HEK293 (cell line): ENCODE measurements around the gene SOX9.

Experiments
- CTCF ChIA-PET: fragments of 350-600 bp; formaldehyde crosslinking; extraction: SDS; loops from one replicate; lab custom pipeline; 2021; ENCODE audit warnings: antibody characterized with exemption; lab: Yijun Ruan, JAX
- POLR2A ChIA-PET: fragments of 300-600 bp; formaldehyde crosslinking; extraction: SDS; loops from one replicate; lab custom pipeline; 2020; ENCODE audit warnings: antibody characterized with exemption, inconsistent platforms; lab: Yijun Ruan, JAX
- H3K27ac ChIP-seq: fragments of 200-500 bp; sonication (Bioruptor generic); 2 replicates; pipeline ENCODE4 v1.5.1; 2014; ENCODE audit warnings: low read depth, low read length, control low read depth, inconsistent platforms; ENCODE audit errors: extremely low read depth
- H3K36me3 ChIP-seq, 2 experiments: fragments of 200-500 bp in 1 of 2; sonication (Bioruptor generic) in 1 of 2; 1 replicate in 1 of 2; 2 replicates in 1 of 2; pipeline ENCODE4 v1.5.1; 2014 to 2017; ENCODE audit warnings: inconsistent platforms in 2 of 2, low read length in 2 of 2; ENCODE audit not compliant: control insufficient read depth in 2 of 2, insufficient read depth in 1 of 2
- H3K4me1 ChIP-seq: fragments of 200-500 bp; sonication (Bioruptor generic); 2 replicates; pipeline ENCODE4 v1.5.1; 2014; ENCODE audit warnings: mild to moderate bottlenecking, low read length, inconsistent platforms; ENCODE audit not compliant: control insufficient read depth, insufficient read depth
- H3K4me3 ChIP-seq: 2 replicates; pipeline ENCODE4 v1.5.1; 2011; ENCODE audit warnings: low read depth, mild to moderate bottlenecking, control low read depth, low read length, moderate library complexity
- H3K9me3 ChIP-seq: fragments of 200-500 bp; sonication (Bioruptor generic); 2 replicates; pipeline ENCODE4 v1.5.1; 2014; ENCODE audit warnings: low read depth, low read length, inconsistent platforms; ENCODE audit not compliant: control insufficient read depth, insufficient read depth
- EGR2 ChIP-seq: fragments of 450-650 bp; formaldehyde crosslinking; IDR thresholded peaks from 2 replicates; pipeline ENCODE4 v1.5.1; 2016; ENCODE audit warnings: low read depth, missing biosample characterization, missing genetic modification characterization
- GLI2 ChIP-seq: fragments of 450-650 bp; formaldehyde crosslinking; IDR thresholded peaks from 2 replicates; pipeline ENCODE4; 2017; ENCODE audit warnings: missing biosample characterization, missing genetic modification characterization, low read depth, borderline replicate concordance
- GLI4 ChIP-seq: fragments of 450-650 bp; formaldehyde crosslinking; IDR thresholded peaks from 2 replicates; pipeline ENCODE4 v1.5.1; 2016; ENCODE audit warnings: missing biosample characterization, missing genetic modification characterization
- IKZF3 ChIP-seq: fragments of 450-650 bp; IDR thresholded peaks from 2 replicates; pipeline ENCODE4 v1.5.0; 2018; ENCODE audit warnings: missing biosample characterization, mild to moderate bottlenecking, missing genetic modification characterization, moderate library complexity
- KLF17 ChIP-seq: fragments of 450-650 bp; formaldehyde crosslinking; IDR thresholded peaks from 2 replicates; pipeline ENCODE4 v1.5.1; 2016; ENCODE audit warnings: missing biosample characterization, missing genetic modification characterization
- KLF7 ChIP-seq: fragments of 450-650 bp; formaldehyde crosslinking; IDR thresholded peaks from 2 replicates; pipeline ENCODE4 v1.5.1; 2016; ENCODE audit warnings: missing biosample characterization, missing genetic modification characterization, borderline replicate concordance
- KLF9 ChIP-seq: fragments of 450-650 bp; formaldehyde crosslinking; IDR thresholded peaks from 2 replicates; pipeline ENCODE4 v1.5.1; 2016; ENCODE audit warnings: missing biosample characterization, missing genetic modification characterization, low read depth
- MYNN ChIP-seq: fragments of 450-650 bp; formaldehyde crosslinking; IDR thresholded peaks from 2 replicates; pipeline ENCODE4 v1.5.1; 2016; ENCODE audit warnings: missing biosample characterization, missing genetic modification characterization, borderline replicate concordance
- PATZ1 ChIP-seq: fragments of 450-650 bp; formaldehyde crosslinking; IDR thresholded peaks from 2 replicates; pipeline ENCODE4 v1.5.1; 2016; ENCODE audit warnings: missing biosample characterization, missing genetic modification characterization
- RBAK ChIP-seq: fragments of 450-650 bp; formaldehyde crosslinking; IDR thresholded peaks from 2 replicates; pipeline ENCODE4 v1.5.1; 2016; ENCODE audit warnings: missing biosample characterization, missing genetic modification characterization
- SP2 ChIP-seq: fragments of 450-650 bp; formaldehyde crosslinking; IDR thresholded peaks from 2 replicates; pipeline ENCODE4 v1.5.1; 2016; ENCODE audit warnings: missing biosample characterization, missing genetic modification characterization
- ZBTB20 ChIP-seq: fragments of 450-650 bp; formaldehyde crosslinking; IDR thresholded peaks from 2 replicates; pipeline ENCODE4 v1.5.1; 2016; ENCODE audit warnings: missing biosample characterization, missing genetic modification characterization
- ZFHX2 ChIP-seq: fragments of 450-650 bp; formaldehyde crosslinking; conservative IDR thresholded peaks from 2 replicates; pipeline ENCODE4 v1.5.1; 2016; ENCODE audit warnings: missing biosample characterization, missing genetic modification characterization
- ZFP37 ChIP-seq: fragments of 450-650 bp; formaldehyde crosslinking; IDR thresholded peaks from 2 replicates; pipeline ENCODE4 v1.5.1; 2016; ENCODE audit warnings: missing biosample characterization, missing genetic modification characterization
- ZFP41 ChIP-seq: fragments of 450-650 bp; formaldehyde crosslinking; IDR thresholded peaks from 2 replicates; pipeline ENCODE4 v1.5.1; 2016; ENCODE audit warnings: missing biosample characterization, missing genetic modification characterization, borderline replicate concordance
- ZNF10 ChIP-seq: fragments of 450-650 bp; formaldehyde crosslinking; IDR thresholded peaks from 2 replicates; pipeline ENCODE4 v1.5.1; 2017; ENCODE audit warnings: missing biosample characterization, missing genetic modification characterization
- ZNF133 ChIP-seq: fragments of 450-650 bp; formaldehyde crosslinking; IDR thresholded peaks from 2 replicates; pipeline ENCODE4 v1.5.1; 2016; ENCODE audit warnings: missing biosample characterization, missing genetic modification characterization
- ZNF138 ChIP-seq: fragments of 450-650 bp; formaldehyde crosslinking; IDR thresholded peaks from 2 replicates; pipeline ENCODE4 v1.5.1; 2016; ENCODE audit warnings: missing biosample characterization, missing genetic modification characterization, borderline replicate concordance
- ZNF146 ChIP-seq: fragments of 450-650 bp; formaldehyde crosslinking; IDR thresholded peaks from 2 replicates; pipeline ENCODE4 v1.5.1; 2016; ENCODE audit warnings: missing biosample characterization, missing genetic modification characterization
- ZNF18 ChIP-seq: fragments of 450-650 bp; formaldehyde crosslinking; IDR thresholded peaks from 2 replicates; pipeline ENCODE4 v1.5.1; 2016; ENCODE audit warnings: missing biosample characterization, missing genetic modification characterization
- ZNF23 ChIP-seq: fragments of 450-650 bp; formaldehyde crosslinking; IDR thresholded peaks from 2 replicates; pipeline ENCODE4 v1.5.1; 2016; ENCODE audit warnings: missing biosample characterization, missing genetic modification characterization, borderline replicate concordance
- ZNF248 ChIP-seq: fragments of 450-650 bp; formaldehyde crosslinking; IDR thresholded peaks from 2 replicates; pipeline ENCODE4 v1.5.1; 2017; ENCODE audit warnings: missing biosample characterization, missing genetic modification characterization
- ZNF302 ChIP-seq: fragments of 450-650 bp; formaldehyde crosslinking; IDR thresholded peaks from 2 replicates; pipeline ENCODE4 v1.5.1; 2016; ENCODE audit warnings: missing biosample characterization, missing genetic modification characterization, low read depth
- ZNF335 ChIP-seq: fragments of 450-650 bp; formaldehyde crosslinking; conservative IDR thresholded peaks from 2 replicates; pipeline ENCODE4 v1.5.1; 2016; ENCODE audit warnings: missing biosample characterization, missing genetic modification characterization
- ZNF449 ChIP-seq: fragments of 450-650 bp; formaldehyde crosslinking; IDR thresholded peaks from 2 replicates; pipeline ENCODE4 v1.5.1; 2017; ENCODE audit warnings: missing biosample characterization, mild to moderate bottlenecking, missing genetic modification characterization, moderate library complexity
- ZNF514 ChIP-seq: fragments of 450-650 bp; formaldehyde crosslinking; IDR thresholded peaks from 2 replicates; pipeline ENCODE4 v1.5.1; 2016; ENCODE audit warnings: missing biosample characterization, missing genetic modification characterization
- ZNF548 ChIP-seq: fragments of 450-650 bp; formaldehyde crosslinking; IDR thresholded peaks from 2 replicates; pipeline ENCODE4 v1.5.1; 2016; ENCODE audit warnings: missing biosample characterization, missing genetic modification characterization
- ZNF555 ChIP-seq: fragments of 450-650 bp; formaldehyde crosslinking; conservative IDR thresholded peaks from 2 replicates; pipeline ENCODE4 v1.5.1; 2017; ENCODE audit warnings: missing biosample characterization, mild to moderate bottlenecking, missing genetic modification characterization, inconsistent platforms
- ZNF561 ChIP-seq: fragments of 450-650 bp; IDR thresholded peaks from 2 replicates; pipeline ENCODE4 v1.5.1; 2018; ENCODE audit warnings: missing biosample characterization, missing genetic modification characterization, borderline replicate concordance
- ZNF660 ChIP-seq: fragments of 450-650 bp; IDR thresholded peaks from 2 replicates; pipeline ENCODE4 v1.5.1; 2018; ENCODE audit warnings: missing biosample characterization, mild to moderate bottlenecking, missing genetic modification characterization
- ZNF792 ChIP-seq: fragments of 450-650 bp; formaldehyde crosslinking; IDR thresholded peaks from 2 replicates; pipeline ENCODE4 v1.5.1; 2016; ENCODE audit warnings: missing biosample characterization, missing genetic modification characterization

The SOX9 gene

DNA sequence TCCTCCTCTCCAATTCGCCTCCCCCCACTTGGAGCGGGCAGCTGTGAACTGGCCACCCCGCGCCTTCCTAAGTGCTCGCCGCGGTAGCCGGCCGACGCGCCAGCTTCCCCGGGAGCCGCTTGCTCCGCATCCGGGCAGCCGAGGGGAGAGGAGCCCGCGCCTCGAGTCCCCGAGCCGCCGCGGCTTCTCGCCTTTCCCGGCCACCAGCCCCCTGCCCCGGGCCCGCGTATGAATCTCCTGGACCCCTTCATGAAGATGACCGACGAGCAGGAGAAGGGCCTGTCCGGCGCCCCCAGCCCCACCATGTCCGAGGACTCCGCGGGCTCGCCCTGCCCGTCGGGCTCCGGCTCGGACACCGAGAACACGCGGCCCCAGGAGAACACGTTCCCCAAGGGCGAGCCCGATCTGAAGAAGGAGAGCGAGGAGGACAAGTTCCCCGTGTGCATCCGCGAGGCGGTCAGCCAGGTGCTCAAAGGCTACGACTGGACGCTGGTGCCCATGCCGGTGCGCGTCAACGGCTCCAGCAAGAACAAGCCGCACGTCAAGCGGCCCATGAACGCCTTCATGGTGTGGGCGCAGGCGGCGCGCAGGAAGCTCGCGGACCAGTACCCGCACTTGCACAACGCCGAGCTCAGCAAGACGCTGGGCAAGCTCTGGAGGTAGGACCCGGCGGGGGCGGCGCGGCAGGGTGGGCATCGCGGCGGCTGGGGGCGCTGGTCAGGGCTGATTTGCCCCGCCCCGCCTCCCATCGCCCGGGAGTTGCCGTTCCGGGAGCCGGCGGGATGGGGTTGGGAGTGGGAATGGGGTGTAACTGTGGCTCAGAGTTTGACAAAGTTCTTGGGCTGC, 567 bp downstream of the SOX9 start (continued):
- TF ChIP-seq ZNF335 (tag by site-specific recombination) (peak; percentile 96), EGR2 (tag by site-specific recombination) (no peak; the same call in 1 of the 2 replicates), ZNF660 (no peak; the same call in 1 of the 2 replicates), ZNF514 (no peak), ZNF302 (tag by site-specific recombination) (no peak), ZNF138 (no peak), ZFP41 (no peak), ZNF146 (no peak), ZNF548 (tag by site-specific recombination) (no peak), ZNF449 (tag by site-specific recombination) (peak; percentile 55; the same call in 1 of the 2 replicates), KLF9 (peak; percentile 72)

- H3K27ac ChIP-seq = peak overlapping the region; percentile 95
- no peaks in the 10 kb centered on the region for H3K9me3 ChIP-seq
- H3K4me3 ChIP-seq = peak overlapping the region; percentile 89
- H3K36me3 ChIP-seq = peaks cover 20 to 26% of the 10 kb centered on the region in 2 experiments
- peaks cover 30% of the 10 kb centered on the region for H3K4me1 ChIP-seq
- CTCF ChIA-PET = interaction anchor here (0.6 to 1.9 kb wide), 10 partner anchors 10 to 1044 kb away, joined by 3 to 5 read pairs (median 3); no protein-coding TSS in a partner anchor
- POLR2A ChIA-PET = interaction anchor here (0.6 to 2.5 kb wide), 20 partner anchors 10 to 956 kb away, joined by 3 to 45 read pairs (median 5); no protein-coding TSS in a partner anchor
- TF ChIP-seq KLF7 (tag by site-specific recombination) (no peak), ZNF561 (no peak), IKZF3 (tag by site-specific recombination) (no peak), ZFP37 (tag by site-specific recombination) (no peak), ZNF18 (tag by site-specific recombination) (0 out of 2 replicates have a peak, but pooled peaks have one; percentile 53), ZNF133 (tag by site-specific recombination) (no peak), ZNF335 (tag by site-specific recombination) (peak; percentile 10; the same call in 1 of the 2 replicates), ZNF23 (tag by site-specific recombination) (no peak), RBAK (no peak), GLI4 (tag by site-specific recombination) (no peak), ZNF555 (tag by site-specific recombination) (no peak), KLF17 (tag by site-specific recombination) (no peak), MYNN (tag by site-specific recombination) (no peak), ZNF792 (no peak), ZNF514 (no peak), SP2 (tag by site-specific recombination) (peak; percentile 51), ZNF10 (tag by site-specific recombination) (no peak), GLI2 (no peak), ZBTB20 (peak; percentile 68), PATZ1 (peak; percentile 17), ZFHX2 (tag by site-specific recombination) (peak; percentile 90), ZNF248 (no peak)
Measured at GRCh38 chr17:72122010-72122764, 1.4 kb downstream of the SOX9 start.
